Skeletal muscle cell (primary cell): Measurements from ENCODE around the gene ANKFN1.

Experiments used
- DNase-seq: peaks from one replicate; pipeline ENCODE4 v3.0.0-alpha.2; 2010; ENCODE audit warnings: low read depth
- H3K4me3 ChIP-seq: 2 replicates; pipeline ENCODE4 v1.5.1; 2011; ENCODE audit warnings: low read depth, mild to moderate bottlenecking, control low read depth, low read length, moderate library complexity

The ANKFN1 gene

GRCh38 chr17:56521414-56522141 is 368.3 kb downstream of the ANKFN1 start:
- DNase-seq: no peak
- H3K4me3 ChIP-seq: no peak overlapping the region

GRCh38 chr17:56523042-56523441 is 369.8 kb downstream of the ANKFN1 start:
- no peak overlapping the region for H3K4me3 ChIP-seq
- DNase-seq: no peak

DNA sequence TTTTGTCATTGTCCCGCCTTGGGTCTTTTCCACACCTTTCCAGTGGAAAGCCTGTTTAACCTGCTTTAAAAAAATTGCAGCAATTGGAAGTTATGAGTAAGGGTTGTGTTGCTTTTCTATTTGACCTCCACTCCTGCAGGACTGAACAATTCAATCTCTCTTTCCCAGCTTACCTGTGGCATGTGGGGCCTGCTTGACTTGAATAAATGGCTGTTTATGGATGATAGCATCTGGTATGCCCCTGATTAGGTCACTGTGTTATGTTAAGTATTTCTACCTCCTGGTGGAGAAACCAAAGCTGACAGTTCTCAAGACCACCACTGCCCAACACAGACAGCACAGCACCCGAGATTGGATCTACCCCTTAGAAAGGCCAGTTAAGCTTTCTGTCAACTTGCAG is 375.4 kb downstream of the ANKFN1 start:
- no peak overlapping the region for H3K4me3 ChIP-seq
- DNase-seq: no peak

DNA sequence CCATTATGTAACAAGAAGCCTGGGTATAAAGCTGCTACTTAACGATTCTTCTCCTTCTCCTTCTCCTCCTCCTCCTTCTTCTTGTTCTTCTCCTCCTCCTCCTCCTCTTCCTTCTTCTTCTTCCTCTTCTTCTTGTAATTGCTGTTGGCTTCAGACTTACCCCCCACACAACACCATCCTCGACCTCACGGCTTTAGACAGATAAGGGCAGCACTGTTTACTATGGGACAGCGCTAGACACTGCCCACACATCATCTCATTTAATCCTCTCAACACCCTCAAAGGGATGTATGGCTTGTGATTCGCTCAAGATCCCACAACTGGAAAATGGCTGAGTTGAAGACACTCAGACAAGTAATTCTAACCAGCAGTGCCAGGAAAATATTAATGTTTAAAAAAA is 379.7 kb downstream of the ANKFN1 start:
- H3K4me3 ChIP-seq: no peak overlapping the region
- no peak for DNase-seq

- DNase-seq: no peak
- H3K4me3 ChIP-seq: no peak overlapping the region
Observed at GRCh38 chr17:56536766-56537165, 383.5 kb downstream of the ANKFN1 start.

GRCh38 chr17:56540836-56541235 is 387.6 kb downstream of the ANKFN1 start:
- DNase-seq: no peak
- H3K4me3 ChIP-seq: no peak overlapping the region

DNA sequence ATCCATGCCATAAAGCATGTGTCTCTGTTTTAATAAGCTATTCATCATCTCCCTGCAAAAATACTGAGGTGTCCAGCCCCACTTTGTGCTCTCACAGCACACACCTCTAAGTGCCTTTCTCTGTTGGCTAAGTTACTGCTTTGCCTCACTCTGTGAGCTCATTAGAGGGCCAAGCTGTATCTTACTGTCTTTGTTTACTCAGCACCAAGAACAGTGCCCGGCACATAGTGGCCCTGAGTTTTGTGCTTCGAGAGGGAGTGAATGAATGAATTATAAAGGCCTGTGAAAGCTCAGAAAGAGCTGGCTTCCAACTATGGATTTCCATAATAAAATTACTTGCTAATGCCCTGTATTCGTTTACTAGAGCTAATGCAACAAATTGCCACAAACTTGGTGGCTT is 390.0 kb downstream of the ANKFN1 start:
- no peak for DNase-seq
- H3K4me3 ChIP-seq: no peak overlapping the region

DNA sequence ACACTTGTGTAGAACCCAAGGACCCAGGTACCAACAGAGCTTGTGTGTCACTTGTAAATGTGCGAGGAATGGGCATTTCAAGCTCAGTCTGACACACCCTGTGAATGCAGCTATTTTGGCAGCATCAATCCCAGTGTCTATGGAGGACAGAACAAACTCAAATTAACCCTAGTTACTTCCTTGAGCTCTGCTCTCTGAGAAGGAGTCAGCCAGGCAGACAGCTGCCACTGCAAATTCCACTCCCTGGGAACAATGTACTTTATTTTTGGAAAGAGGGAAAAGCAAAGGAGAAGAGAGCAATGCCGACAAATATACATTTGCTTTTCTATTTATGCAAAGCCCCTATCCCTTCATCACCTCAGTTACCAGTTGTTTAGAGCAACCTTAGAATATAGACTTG is 391.8 kb downstream of the ANKFN1 start:
- H3K4me3 ChIP-seq: no peak overlapping the region
- DNase-seq: no peak

GRCh38 chr17:56545930-56546329 is 392.7 kb downstream of the ANKFN1 start:
- DNase-seq: no peak

DNA sequence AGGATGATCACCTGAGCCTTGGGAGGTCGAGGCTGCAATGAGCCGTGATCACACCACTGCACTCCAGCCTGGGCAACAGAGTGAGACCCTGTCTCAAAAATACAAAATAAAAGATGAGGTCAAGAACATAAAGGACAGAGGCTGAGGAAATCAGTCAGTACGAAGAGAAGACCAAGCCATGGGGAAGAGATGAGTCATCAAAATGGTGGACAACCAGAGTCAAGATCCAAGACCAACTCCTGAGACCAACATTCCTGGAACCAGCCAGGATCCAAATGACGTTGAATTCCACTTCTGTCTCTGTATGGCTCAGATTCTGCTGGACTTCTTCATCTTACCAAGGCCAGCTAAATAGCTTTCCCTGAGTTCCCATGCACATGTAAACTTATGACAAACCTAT is 395.4 kb downstream of the ANKFN1 start:
- DNase-seq: no peak
- no peak overlapping the region for H3K4me3 ChIP-seq

More at GRCh38 chr17:56545930-56546329, 392.7 kb downstream of the ANKFN1 start:
- H3K4me3 ChIP-seq: no peak overlapping the region

GRCh38 chr17:56549501-56549900 is 396.2 kb downstream of the ANKFN1 start:
- no peak overlapping the region for H3K4me3 ChIP-seq
- DNase-seq: peak; percentile 5

DNA sequence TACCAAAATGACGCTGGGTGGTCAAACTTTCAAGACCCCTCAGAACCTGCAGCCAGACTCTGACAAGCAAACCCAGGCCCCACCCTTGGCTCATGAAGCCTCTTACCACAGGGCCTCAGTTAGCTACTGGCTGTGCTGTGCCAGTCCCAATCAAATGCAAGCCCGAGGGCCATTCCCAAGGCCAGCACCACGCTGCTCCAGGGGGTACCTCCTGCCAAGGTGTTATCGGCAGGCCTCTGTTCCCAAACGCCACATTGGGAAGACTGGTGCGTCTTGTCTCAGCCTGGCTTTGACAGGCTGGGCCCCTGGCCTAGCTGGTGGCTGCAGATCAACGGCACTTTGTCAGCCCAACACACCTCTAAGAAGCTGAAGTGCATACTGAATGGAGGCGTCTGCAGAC is 404.4 kb downstream of the ANKFN1 start:
- no peak overlapping the region for H3K4me3 ChIP-seq
- no peak for DNase-seq

- DNase-seq: no peak
- H3K4me3 ChIP-seq: no peak overlapping the region
Observed at GRCh38 chr17:56558088-56558487, 404.8 kb downstream of the ANKFN1 start.
